Measurements from ENCODE around the gene MICALL1. TPM values are rescaled to one million over a fixed set of nuclear protein-coding genes. Genes with fewer than 3 reads are reported as not detected.

Gene MICALL1
- total and polyA plus RNA-seq, 2 of the 4 experiments (the other 2 are of a cell fraction) = 12.4 to 22.3 TPM

DNA sequence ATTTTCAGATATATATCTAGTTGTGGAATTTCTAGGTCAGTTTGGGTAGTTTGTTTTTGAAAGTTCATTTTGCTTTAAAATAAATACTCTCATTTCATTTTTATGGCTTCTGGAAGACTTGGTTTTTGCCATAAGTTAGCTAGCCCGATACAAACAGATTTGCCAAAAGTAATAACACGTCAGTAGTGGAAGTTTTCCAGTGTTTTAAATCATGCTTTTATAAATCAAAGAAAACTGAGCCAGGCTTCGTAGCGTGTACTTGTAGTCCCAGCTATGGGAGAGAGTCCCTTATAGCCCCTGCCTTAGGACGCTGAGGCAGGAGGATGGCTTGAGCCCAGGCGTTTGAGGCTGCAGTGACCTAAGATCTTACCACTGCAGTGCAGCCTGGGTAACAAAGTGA is 21.7 kb upstream of the MICALL1 start:
- H3K9me3 ChIP-seq (ENCODE audit: control insufficient read depth, insufficient read depth, low read length) = no peaks in the 10 kb centered on the region
- intact Hi-C loops (cut with micrococcal nuclease) = no loop called here
- no peak overlapping the region for H3K14ac ChIP-seq (replicated peaks; ENCODE audit: low read depth, low read length)
- H3K9me1 ChIP-seq (ENCODE audit: insufficient read depth, low read length) = 0 out of 2 replicates have a peak, but pooled peaks cover 4% of the 10 kb centered on the region
- POLR2A ChIA-PET (ENCODE audit: unreplicated experiment) = no interaction called here
- peaks cover 5% of the 10 kb centered on the region for H3K4me1 ChIP-seq (ENCODE audit: control insufficient read depth, insufficient read depth, low read length)
- H2BK15ac ChIP-seq (ENCODE audit: low read depth, low read length) = no peak overlapping the region
- H3K4ac ChIP-seq (ENCODE audit: low read depth, low read length) = no peak overlapping the region
- H2BK120ac ChIP-seq (ENCODE audit: low read depth, low read length) = no peak overlapping the region
- ATAC-seq (ENCODE audit: low read depth) = no peak
- no CpG with 5 or more reads among the region's 6 CpGs for WGBS, 2 experiments (ENCODE audit: extremely low coverage in 2 of 2, insufficient read length in 1 of 2)
- H4K20me1 ChIP-seq (ENCODE audit: insufficient read depth, low read length) = peaks cover 36% of the 10 kb centered on the region
- no peak overlapping the region for H3K9ac ChIP-seq (ENCODE audit: low read depth, low read length)
- no peak overlapping the region for H3K23ac ChIP-seq (ENCODE audit: low read depth, low read length)
- no peak overlapping the region for H2BK5ac ChIP-seq (ENCODE audit: low read depth, low read length, poor library complexity, severe bottlenecking)
- no peak overlapping the region for H2AFZ ChIP-seq (replicated peaks; ENCODE audit: low read length, poor library complexity)
- no peak overlapping the region for H2AK9ac ChIP-seq (replicated peaks; ENCODE audit: low read depth, low read length, poor library complexity)
- no peak for TF ChIP-seq RAD21 (IDR thresholded peaks at IDR 0.05; ENCODE audit: low read length)
- no peak for TF ChIP-seq MXI1 (IDR thresholded peaks at IDR 0.05; ENCODE audit: borderline replicate concordance, low read depth, low read length)
- TF ChIP-seq CHD1 (IDR thresholded peaks at IDR 0.05; ENCODE audit: low read depth, low read length) = no peak
- no peak for TF ChIP-seq RFX5 (IDR thresholded peaks at IDR 0.05; ENCODE audit: low read depth, low read length)
- no peak for TF ChIP-seq RCOR1 (IDR thresholded peaks at IDR 0.05; ENCODE audit: insufficient replicate concordance, low read length)
- TF ChIP-seq NFE2L2 (IDR thresholded peaks at IDR 0.05; ENCODE audit: low read depth, low read length) = no peak
- TF ChIP-seq FOS (IDR thresholded peaks at IDR 0.05; ENCODE audit: low read depth, low read length) = no peak
- TF ChIP-seq MAZ (IDR thresholded peaks at IDR 0.05; ENCODE audit: borderline replicate concordance, low read depth, low read length) = no peak
- TF ChIP-seq BHLHE40 (IDR thresholded peaks at IDR 0.05; ENCODE audit: low read depth, low read length) = no peak
- H3K79me1 ChIP-seq (ENCODE audit: low read depth in 1 of 2, low read length in 2 of 2) = peaks cover 14 to 58% of the 10 kb centered on the region in 2 experiments
- H3K27me3 ChIP-seq (ENCODE audit: control insufficient read depth, insufficient read depth, low read length) = no peaks in the 10 kb centered on the region
- no peak overlapping the region for H3K18ac ChIP-seq (ENCODE audit: low read depth, low read length)
- no peak overlapping the region for H3K4me2 ChIP-seq (ENCODE audit: low read depth, low read length)
- H3K36me3 ChIP-seq (ENCODE audit: control insufficient read depth, insufficient read depth, low read length) = peaks cover 35% of the 10 kb centered on the region
- no peak overlapping the region for H3K56ac ChIP-seq (ENCODE audit: extremely low read depth, insufficient read depth, low read length)
- H3K4me3 ChIP-seq (ENCODE audit: insufficient read depth, low read depth, low read length) = no peak overlapping the region
- H2AK5ac ChIP-seq (ENCODE audit: low read depth, low read length) = no peak overlapping the region
- H3K27ac ChIP-seq (ENCODE audit: insufficient read depth, low read length) = no peak overlapping the region; the same call in 1 of the 2 replicates
- no peak overlapping the region for H4K5ac ChIP-seq (ENCODE audit: low read depth, low read length)
- H4K8ac ChIP-seq (ENCODE audit: low read depth in 2 of 2, low read length in 2 of 2) = no peak overlapping the region
- no TSS peak for BruUV-seq (replicated peaks)
- in situ Hi-C loops (cut with MboI; ENCODE audit: low sequenced_read_pairs) = no loop called here
- dilution Hi-C loops (cut with HindIII; ENCODE audit: low sequenced_read_pairs, unreplicated experiment) = no loop called here
- no peak overlapping the region for H4K91ac ChIP-seq (ENCODE audit: insufficient read depth, low read depth, low read length)
- H2BK20ac ChIP-seq (ENCODE audit: low read depth, low read length) = no peak overlapping the region
- peak; percentile 46 for DNase-seq
- CTCF ChIA-PET = no interaction called here
